Effector CD8-positive, alpha-beta T cell (primary cell): Measurements from ENCODE around the gene C3orf33.

ENCODE experiments used
- DNase-seq: peaks from one replicate; lab custom pipeline; 2025; lab: John Stamatoyannopoulos, UW

The C3orf33 gene

GRCh38 chr3:155742349-155742965, 63.6 kb downstream of the C3orf33 start:
- DNase-seq, result no peak

DNA sequence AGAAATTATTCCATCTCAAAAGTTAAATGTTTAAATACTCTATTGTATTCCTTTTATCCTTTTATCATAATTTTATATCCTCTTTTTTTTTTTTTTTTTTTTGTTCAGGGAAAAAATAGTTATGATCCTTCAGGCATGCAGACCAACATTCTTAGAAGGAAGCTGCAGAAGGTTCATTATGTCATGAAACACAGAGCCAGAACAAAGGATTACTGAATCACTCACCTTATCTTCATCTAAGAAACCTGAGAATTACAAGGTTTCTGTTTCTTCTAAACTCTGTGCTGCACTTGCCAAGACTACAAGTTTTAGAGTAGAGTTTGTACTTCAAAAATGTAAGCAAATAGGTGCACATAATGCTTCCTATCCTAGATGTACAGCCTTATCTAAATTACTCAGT, 64.5 kb downstream of the C3orf33 start:
- no peak for DNase-seq

- DNase-seq, result no peak
These were observed 65.0 kb downstream of the C3orf33 start for GRCh38 chr3:155741101-155741500.

- no peak for DNase-seq
These were observed 66.9 kb downstream of the C3orf33 start for GRCh38 chr3:155739154-155739553.

DNA sequence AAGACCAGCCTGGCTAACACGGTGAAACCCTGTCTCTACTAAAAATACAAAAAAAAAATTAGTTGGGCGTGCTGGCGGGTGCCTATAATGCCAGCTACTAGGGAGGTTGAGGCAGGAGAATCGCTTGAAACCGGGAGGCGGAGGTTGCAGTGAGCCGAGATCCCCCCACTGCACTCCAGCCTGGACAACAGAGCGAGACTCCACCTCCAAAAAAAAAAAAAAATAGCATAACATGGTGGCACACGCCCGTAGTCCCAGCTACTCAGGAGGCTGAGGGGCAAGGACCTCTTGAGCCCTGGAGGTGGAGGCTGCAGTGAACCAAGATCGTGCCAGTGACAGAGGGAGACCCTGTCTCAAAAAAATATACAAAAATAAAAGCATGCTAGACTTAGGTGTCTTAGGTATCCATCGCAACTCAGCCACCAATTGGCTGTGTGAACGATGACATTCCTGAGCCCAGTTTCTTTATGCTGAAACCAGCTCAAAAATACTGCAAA, 67.5 kb downstream of the C3orf33 start:
- no peak for DNase-seq

GRCh38 chr3:155737844-155738460, 68.1 kb downstream of the C3orf33 start:
- DNase-seq, result no peak

- no peak for DNase-seq
These were observed 69.7 kb downstream of the C3orf33 start for GRCh38 chr3:155736381-155736780.

DNA sequence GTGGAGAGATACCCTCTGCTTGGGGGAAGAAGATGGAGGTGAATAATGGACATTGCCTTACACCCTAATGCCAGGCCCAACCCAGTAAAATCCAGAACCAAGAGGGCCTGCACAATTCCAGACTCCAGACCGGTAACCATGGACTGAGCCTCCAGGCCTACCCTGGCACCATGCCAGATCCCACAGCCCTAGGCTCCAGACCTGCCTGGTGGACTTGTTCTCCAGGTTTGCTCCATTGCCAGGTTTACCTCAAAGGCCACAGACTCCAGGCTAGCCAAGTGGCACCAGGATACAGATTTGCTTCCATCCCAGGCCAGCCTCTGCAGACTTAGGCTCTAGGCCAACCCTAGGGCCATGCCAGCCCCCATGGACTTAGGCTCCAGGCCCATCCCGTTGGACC, 75.2 kb downstream of the C3orf33 start:
- no peak for DNase-seq

GRCh38 chr3:155727836-155728235, 78.2 kb downstream of the C3orf33 start:
- no peak for DNase-seq

DNA sequence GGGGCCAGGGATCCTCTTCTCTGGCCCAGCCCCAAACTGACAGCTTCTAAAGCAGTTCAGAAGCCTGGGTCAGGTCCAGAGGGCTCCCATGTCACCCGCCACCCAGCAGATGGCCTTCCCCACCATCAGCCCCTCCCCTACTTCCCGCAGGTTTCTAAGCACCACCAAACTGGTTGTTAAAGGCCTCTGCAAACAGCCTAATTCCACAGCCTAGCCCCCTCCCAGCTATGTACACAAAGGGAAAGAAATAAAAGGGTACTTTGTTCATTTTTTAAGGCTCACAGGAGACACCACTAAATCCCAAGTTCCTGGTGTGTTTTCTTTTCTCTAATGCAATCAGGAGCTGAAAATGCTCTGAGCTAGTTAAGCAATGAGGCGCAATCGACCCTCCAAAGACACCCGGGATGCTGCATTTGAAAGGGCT, 91.8 kb downstream of the C3orf33 start:
- DNase-seq, result no peak
